GM19455 (cell line): ENCODE measurements around the gene MBD5.

ENCODE experiments used
- ATAC-seq: cut with Tn5 transposase; IDR thresholded peaks from one replicate; pipeline ENCODE4 v1.9.1; 2021; ENCODE audit not compliant: unreplicated experiment

Gene MBD5

GRCh38 chr2:148450531-148450930 is 429.6 kb downstream of the MBD5 start:
- no peak for ATAC-seq

- ATAC-seq, result no peak
These were observed 430.2 kb downstream of the MBD5 start for GRCh38 chr2:148451046-148451445.

GRCh38 chr2:148455791-148456190 is 434.9 kb downstream of the MBD5 start:
- no peak for ATAC-seq

GRCh38 chr2:148458171-148458570 is 437.3 kb downstream of the MBD5 start:
- ATAC-seq, result no peak

GRCh38 chr2:148459377-148459778 is 438.5 kb downstream of the MBD5 start:
- no peak for ATAC-seq

GRCh38 chr2:148461876-148462275 is 441.0 kb downstream of the MBD5 start:
- no peak for ATAC-seq

GRCh38 chr2:148475626-148476025 is 454.7 kb downstream of the MBD5 start:
- no peak for ATAC-seq

GRCh38 chr2:148479398-148479797 is 458.5 kb downstream of the MBD5 start:
- ATAC-seq, result no peak

- ATAC-seq, result no peak
These were observed 462.8 kb downstream of the MBD5 start for GRCh38 chr2:148483665-148484064.

- ATAC-seq, result no peak
These were observed 463.2 kb downstream of the MBD5 start for GRCh38 chr2:148484066-148484465.

GRCh38 chr2:148486655-148487054 is 465.8 kb downstream of the MBD5 start:
- ATAC-seq, result no peak

- no peak for ATAC-seq
These were observed 466.5 kb downstream of the MBD5 start for GRCh38 chr2:148487439-148487838.

GRCh38 chr2:148490840-148491439 is 470.0 kb downstream of the MBD5 start:
- ATAC-seq, result no peak

- no peak for ATAC-seq
These were observed 473.1 kb downstream of the MBD5 start for GRCh38 chr2:148493822-148494563.

GRCh38 chr2:148495586-148495985 is 474.7 kb downstream of the MBD5 start:
- no peak for ATAC-seq

- ATAC-seq, result no peak
These were observed 480.7 kb downstream of the MBD5 start for GRCh38 chr2:148501545-148501944.

GRCh38 chr2:148503516-148503915 is 482.6 kb downstream of the MBD5 start:
- ATAC-seq, result no peak

- ATAC-seq, result no peak
These were observed 487.1 kb downstream of the MBD5 start for GRCh38 chr2:148507970-148508369.

- no peak for ATAC-seq
These were observed 488.0 kb downstream of the MBD5 start for GRCh38 chr2:148508878-148509287.

GRCh38 chr2:148509288-148509902 is 488.5 kb downstream of the MBD5 start:
- peak; percentile 100 for ATAC-seq

GRCh38 chr2:148511883-148512282 is 491.0 kb downstream of the MBD5 start:
- ATAC-seq, result no peak

GRCh38 chr2:148512501-148512900 is 491.6 kb downstream of the MBD5 start:
- no peak for ATAC-seq
